Hepatocyte (in vitro differentiated cells): Measurements from ENCODE around the gene C6orf89. TPM values are rescaled to one million over a fixed set of nuclear protein-coding genes. Genes with fewer than 3 reads are reported as not detected.

ENCODE experiments used
- DNase-seq: peaks from one replicate; pipeline ENCODE4 v3.0.0-alpha.2; 2016; ENCODE audit warnings: low spot score
- H2AFZ ChIP-seq: fragments of 200-600 bp; sonication (generic); 2 replicates; pipeline ENCODE4 v1.6.0; 2016; ENCODE audit warnings: antibody characterized with exemption, mild to moderate bottlenecking
- H3K27ac ChIP-seq: fragments of 200-600 bp; sonication (generic); 2 replicates; pipeline ENCODE4 v1.5.1; 2016; ENCODE audit warnings: mild to moderate bottlenecking
- H3K27me3 ChIP-seq: fragments of 200-600 bp; sonication (generic); 2 replicates; pipeline ENCODE4 v1.6.1; 2016
- H3K36me3 ChIP-seq: fragments of 200-600 bp; sonication (generic); replicated peaks from 2 replicates; pipeline ENCODE4 v1.5.1; 2016; ENCODE audit warnings: low read depth; ENCODE audit not compliant: insufficient read depth
- H3K4me1 ChIP-seq: fragments of 200-600 bp; sonication (generic); 2 replicates; pipeline ENCODE4 v1.5.1; 2016; ENCODE audit warnings: mild to moderate bottlenecking, moderate library complexity; ENCODE audit not compliant: insufficient read depth
- H3K4me2 ChIP-seq: fragments of 200-600 bp; sonication (generic); 2 replicates; pipeline ENCODE4 v1.6.0; 2016
- H3K4me3 ChIP-seq: fragments of 200-600 bp; sonication (generic); 2 replicates; pipeline ENCODE4 v1.5.1; 2016; ENCODE audit warnings: mild to moderate bottlenecking
- H3K79me2 ChIP-seq: fragments of 200-600 bp; sonication (generic); 2 replicates; pipeline ENCODE4 v1.6.0; 2017; ENCODE audit warnings: mild to moderate bottlenecking
- H3K9me2 ChIP-seq: fragments of 200-600 bp; sonication (generic); replicated peaks from 2 replicates; pipeline ENCODE4 v1.6.0; 2017; ENCODE audit warnings: mild to moderate bottlenecking; ENCODE audit not compliant: insufficient read depth
- H3K9me3 ChIP-seq: fragments of 200-600 bp; sonication (generic); 2 replicates; pipeline ENCODE4 v1.5.1; 2016; ENCODE audit warnings: low read depth, mild to moderate bottlenecking
- H4K20me1 ChIP-seq: fragments of 200-600 bp; sonication (generic); 2 replicates; pipeline ENCODE4 v1.6.0; 2016; ENCODE audit warnings: mild to moderate bottlenecking; ENCODE audit not compliant: insufficient read depth, poor library complexity, severe bottlenecking
- EZH2 ChIP-seq: fragments of 200-600 bp; sonication (generic); IDR thresholded peaks from 2 replicates; pipeline ENCODE4 v1.6.1; 2016; ENCODE audit warnings: antibody characterized with exemption, mild to moderate bottlenecking, borderline replicate concordance
- EZH2phosphoT487 ChIP-seq: fragments of 200-600 bp; sonication (generic); IDR thresholded peaks from one replicate; pipeline ENCODE4 v1.6.1; 2018; ENCODE audit warnings: antibody characterized with exemption, mild to moderate bottlenecking, low read depth, moderate library complexity; ENCODE audit not compliant: unreplicated experiment, severe bottlenecking
- WGBS: methylation state at CpG from one replicate; pipeline ENCODE4 v1.1.6; 2016; ENCODE audit warnings: low lambda C conversion rate; ENCODE audit errors: missing lambda C conversion rate; 5-methylcytosine and 5-hydroxymethylcytosine counted together
- polyA plus RNA-seq: library from polyadenylated mRNA; unstranded; fragments of >200 nt; fragmentation: Nextera tagmentation; extraction: Ambion mirVana; gene quantifications from 2 replicates; pipeline ENCODE4 v1.2.1, GENCODE V29; 2016
- total RNA-seq: library from RNA; depleted of rRNA; stranded (reverse); fragments of >200 nt; gene quantifications from 2 replicates; pipeline ENCODE4 v1.2.3, GENCODE V29; 2014
- TF ChIP-seq, protein P1 (sequence below): fragments of 200-600 bp; sonication (generic); IDR thresholded peaks from 2 replicates; pipeline ENCODE4 v1.5.1; 2016; ENCODE audit warnings: antibody characterized with exemption, mild to moderate bottlenecking; ENCODE audit not compliant: poor library complexity

Gene C6orf89
- total and polyA plus RNA-seq, 2 experiments from 2014 or later, result 39.6 to 45.2 TPM

DNA sequence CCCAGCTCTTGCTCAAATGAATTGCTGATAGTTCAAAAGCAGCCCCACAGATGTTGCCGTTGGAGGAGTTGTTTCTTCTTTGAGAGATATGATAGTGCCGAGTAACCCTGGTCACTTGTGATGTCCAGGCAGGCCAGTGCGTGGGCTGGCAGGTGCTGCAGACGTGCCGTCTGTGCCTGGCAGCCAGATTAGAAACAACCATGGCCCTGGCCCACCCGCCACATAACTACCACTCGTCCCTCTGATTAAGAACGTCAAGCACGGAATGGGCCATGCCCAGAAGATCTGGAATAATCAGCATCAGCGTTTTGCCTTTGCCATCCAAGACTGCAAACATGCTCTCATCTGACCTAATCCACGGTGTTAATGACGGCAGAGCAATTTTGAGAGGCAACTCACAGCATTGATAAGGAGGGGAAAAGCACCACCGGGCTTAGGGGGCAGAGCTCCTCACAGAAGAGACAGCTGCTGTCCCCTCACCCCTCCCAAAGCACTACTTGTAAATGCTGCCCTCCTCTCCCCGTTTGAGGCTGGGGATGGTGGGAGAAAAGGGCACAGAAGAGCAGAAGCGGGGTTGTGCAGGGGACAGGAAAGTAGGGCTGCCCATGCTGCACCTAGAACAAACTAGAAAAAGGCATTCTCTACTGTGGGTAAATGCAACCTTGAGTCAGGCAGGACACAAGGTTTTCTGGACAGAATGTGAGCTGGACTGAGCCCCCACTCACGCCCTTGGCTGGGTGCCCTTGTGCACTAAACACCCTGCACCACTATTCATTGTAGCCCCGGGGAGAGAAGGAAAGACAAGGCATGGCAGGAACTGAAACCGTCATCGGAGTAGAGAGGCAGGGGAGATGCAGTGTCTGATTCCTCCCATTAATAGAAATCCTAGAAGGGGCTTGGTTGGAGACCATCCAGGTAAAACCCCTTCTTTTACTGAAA lies 41.3 kb upstream of the C6orf89 start:
- Histone ChIP-seq H3K9me3 (no peaks in the 10 kb centered on the region), H3K4me3 (no peak overlapping the region), H4K20me1 (no peaks in the 10 kb centered on the region), H3K27ac (no peak overlapping the region), H2AFZ (no peak overlapping the region), H3K9me2 (no peaks in the 10 kb centered on the region), H3K4me2 (no peak overlapping the region), H3K79me2 (no peaks in the 10 kb centered on the region), H3K36me3 (no peaks in the 10 kb centered on the region), H3K27me3 (peaks cover 8% of the 10 kb centered on the region), H3K4me1 (peaks cover 24% of the 10 kb centered on the region)
- TF ChIP-seq, protein P1, sequence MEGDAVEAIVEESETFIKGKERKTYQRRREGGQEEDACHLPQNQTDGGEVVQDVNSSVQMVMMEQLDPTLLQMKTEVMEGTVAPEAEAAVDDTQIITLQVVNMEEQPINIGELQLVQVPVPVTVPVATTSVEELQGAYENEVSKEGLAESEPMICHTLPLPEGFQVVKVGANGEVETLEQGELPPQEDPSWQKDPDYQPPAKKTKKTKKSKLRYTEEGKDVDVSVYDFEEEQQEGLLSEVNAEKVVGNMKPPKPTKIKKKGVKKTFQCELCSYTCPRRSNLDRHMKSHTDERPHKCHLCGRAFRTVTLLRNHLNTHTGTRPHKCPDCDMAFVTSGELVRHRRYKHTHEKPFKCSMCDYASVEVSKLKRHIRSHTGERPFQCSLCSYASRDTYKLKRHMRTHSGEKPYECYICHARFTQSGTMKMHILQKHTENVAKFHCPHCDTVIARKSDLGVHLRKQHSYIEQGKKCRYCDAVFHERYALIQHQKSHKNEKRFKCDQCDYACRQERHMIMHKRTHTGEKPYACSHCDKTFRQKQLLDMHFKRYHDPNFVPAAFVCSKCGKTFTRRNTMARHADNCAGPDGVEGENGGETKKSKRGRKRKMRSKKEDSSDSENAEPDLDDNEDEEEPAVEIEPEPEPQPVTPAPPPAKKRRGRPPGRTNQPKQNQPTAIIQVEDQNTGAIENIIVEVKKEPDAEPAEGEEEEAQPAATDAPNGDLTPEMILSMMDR, result no peak
- no peak for TF ChIP-seq EZH2phosphoT487
- no peak for TF ChIP-seq EZH2
- 67% methylated on average over 19 of the region's 19 CpGs for WGBS
- DNase-seq, result no peak

DNA sequence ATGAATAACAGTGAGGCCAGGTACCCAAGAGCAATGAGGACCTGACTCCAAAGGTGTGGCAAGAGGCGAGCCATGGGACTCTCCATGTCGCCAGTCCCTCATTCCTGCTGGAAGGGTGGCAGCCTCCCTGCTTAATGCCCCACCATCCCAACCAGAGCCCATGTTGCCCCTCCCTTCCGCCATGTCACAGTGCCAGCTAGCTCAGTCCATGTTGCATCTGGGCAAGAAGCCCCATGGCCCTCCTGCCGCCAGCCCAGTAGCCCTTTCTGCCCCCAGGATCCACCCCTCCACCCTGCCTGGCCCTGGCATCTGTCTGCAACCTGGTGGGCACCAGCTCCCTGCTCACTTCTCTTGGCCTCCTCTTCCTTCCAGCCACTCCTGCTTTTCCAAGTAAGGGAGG lies 40.5 kb upstream of the C6orf89 start:
- 82% methylated on average over 4 of the region's 4 CpGs for whole genome bisulfite sequencing
- Histone ChIP-seq H3K79me2 (no peaks in the 10 kb centered on the region), H3K27me3 (peaks cover 4% of the 10 kb centered on the region), H3K4me3 (no peak overlapping the region), H3K9me2 (no peaks in the 10 kb centered on the region), H3K4me1 (peaks cover 24% of the 10 kb centered on the region), H3K4me2 (no peak overlapping the region), H4K20me1 (no peaks in the 10 kb centered on the region), H3K27ac (no peak overlapping the region), H3K9me3 (no peaks in the 10 kb centered on the region), H3K36me3 (no peaks in the 10 kb centered on the region), H2AFZ (no peak overlapping the region)
- no peak for TF ChIP-seq EZH2phosphoT487
- TF ChIP-seq EZH2, result no peak
- TF ChIP-seq, protein P1, result no peak
- no peak for DNase-seq

DNA sequence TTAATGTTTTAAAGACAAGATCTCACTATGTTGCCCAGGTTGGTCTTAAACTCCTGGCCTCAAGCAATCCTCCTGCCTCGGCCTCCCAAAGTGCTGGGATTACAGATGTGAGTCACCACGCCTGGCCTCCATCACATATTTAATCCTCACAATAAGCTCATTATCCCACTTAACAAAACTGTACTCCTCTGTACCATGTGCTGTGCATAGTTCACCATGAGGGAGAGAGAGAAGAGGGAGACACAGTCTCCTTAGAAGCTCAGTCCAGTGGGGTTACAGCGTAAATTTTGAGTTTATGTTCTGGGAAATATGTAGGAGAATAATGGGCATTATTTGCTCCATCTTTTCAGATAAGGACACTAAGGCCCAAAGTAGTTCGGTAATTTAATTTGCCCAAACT lies 38.6 kb upstream of the C6orf89 start:
- TF ChIP-seq, protein P1, result no peak
- TF ChIP-seq EZH2 (no peak), EZH2phosphoT487 (no peak)
- no peaks in the 10 kb centered on the region for H3K27me3 ChIP-seq
- H3K9me3 ChIP-seq, result no peaks in the 10 kb centered on the region
- no peak for DNase-seq
- H3K4me2 ChIP-seq, result no peak overlapping the region
- 89% methylated on average over 4 of the region's 4 CpGs for WGBS
- no peak overlapping the region for H3K4me3 ChIP-seq
- H3K4me1 ChIP-seq, result peaks cover 14% of the 10 kb centered on the region
- H4K20me1 ChIP-seq, result no peaks in the 10 kb centered on the region
- H3K36me3 ChIP-seq, result no peaks in the 10 kb centered on the region
- H3K27ac ChIP-seq, result no peak overlapping the region
- H2AFZ ChIP-seq, result no peak overlapping the region
- H3K9me2 ChIP-seq, result no peaks in the 10 kb centered on the region
- H3K79me2 ChIP-seq, result no peaks in the 10 kb centered on the region
